Karpas-422 (cell line): ENCODE data around the gene OGFR. TPM values are rescaled to one million over a fixed set of nuclear protein-coding genes. Genes with fewer than 3 reads are reported as not detected.

ENCODE experiments used
- DNase-seq: peaks from one replicate; pipeline ENCODE4 v3.0.0-alpha.2; 2015
- H2AFZ ChIP-seq: fragments of 200-600 bp; sonication (generic); 2 replicates; pipeline ENCODE4 v1.6.1; 2014; ENCODE audit warnings: antibody characterized with exemption, low read length, mixed read lengths
- H3K27ac ChIP-seq: fragments of 200-600 bp; sonication (generic); 2 replicates; pipeline ENCODE4 v1.5.1; 2014; ENCODE audit warnings: mild to moderate bottlenecking, low read length, moderate library complexity
- H3K27me3 ChIP-seq: fragments of 200-600 bp; sonication (generic); 2 replicates; pipeline ENCODE4 v1.6.1; 2014; ENCODE audit warnings: low read length, mixed read lengths
- H3K36me3 ChIP-seq: fragments of 200-600 bp; sonication (generic); 2 replicates; pipeline ENCODE4 v1.6.1; 2014; ENCODE audit warnings: low read length, mixed read lengths; ENCODE audit not compliant: insufficient read depth
- H3K4me1 ChIP-seq: fragments of 200-600 bp; sonication (generic); 2 replicates; pipeline ENCODE4 v1.6.1; 2014; ENCODE audit warnings: mild to moderate bottlenecking, low read length, mixed read lengths
- H3K4me2 ChIP-seq: fragments of 200-600 bp; sonication (generic); 2 replicates; pipeline ENCODE4 v1.6.1; 2014; ENCODE audit warnings: low read length, low read depth, mild to moderate bottlenecking; ENCODE audit not compliant: poor library complexity, severe bottlenecking
- H3K4me3 ChIP-seq: fragments of 200-600 bp; sonication (generic); 2 replicates; pipeline ENCODE4 v1.5.1; 2014; ENCODE audit warnings: mild to moderate bottlenecking, antibody characterized with exemption, low read length, mixed read lengths
- H3K79me2 ChIP-seq: fragments of 200-600 bp; sonication (generic); 2 replicates; pipeline ENCODE4 v1.6.1; 2014; ENCODE audit warnings: mild to moderate bottlenecking, low read length, mixed read lengths
- H3K9ac ChIP-seq: fragments of 200-600 bp; sonication (generic); 2 replicates; pipeline ENCODE4 v1.6.0; 2014; ENCODE audit warnings: low read length
- H3K9me2 ChIP-seq: fragments of 200-600 bp; sonication (generic), shearing (Covaris generic); replicated peaks from 2 replicates; pipeline ENCODE4 v1.6.0; 2014; ENCODE audit warnings: mild to moderate bottlenecking, low read length, moderate library complexity; ENCODE audit not compliant: insufficient read depth
- H3K9me3 ChIP-seq: fragments of 300-700, 200-600 bp; sonication (generic); 2 replicates; pipeline ENCODE4 v1.6.1; 2014; ENCODE audit warnings: low read length, mixed read lengths
- H4K20me1 ChIP-seq: fragments of 200-600 bp; sonication (generic); 2 replicates; pipeline ENCODE4 v1.6.1; 2014; ENCODE audit warnings: mild to moderate bottlenecking, antibody characterized with exemption, low read length, low read depth; ENCODE audit not compliant: insufficient read depth
- total RNA-seq: library from RNA; depleted of rRNA; stranded (reverse); fragments of >200 nt; shearing (Covaris generic); gene quantifications from 2 replicates; pipeline ENCODE4 v1.2.3, GENCODE V29; 2014; ENCODE audit warnings: low replicate concordance

OGFR gene
- total RNA-seq, 1 experiment from 2014 or later = 23.8 TPM

GRCh38 chr20:62820208-62820961 lies 15.8 kb downstream of the OGFR start:
- Histone ChIP-seq H2AFZ (no peak overlapping the region), H3K9me2 (no peaks in the 10 kb centered on the region), H3K79me2 (no peaks in the 10 kb centered on the region), H3K4me1 (peaks cover 27% of the 10 kb centered on the region), H3K4me3 (no peak overlapping the region), H4K20me1 (peaks cover 5% of the 10 kb centered on the region; the same call in 1 of the 2 replicates), H3K9ac (no peak overlapping the region), H3K27ac (no peak overlapping the region), H3K36me3 (no peaks in the 10 kb centered on the region), H3K27me3 (no peaks in the 10 kb centered on the region), H3K4me2 (no peak overlapping the region), H3K9me3 (no peaks in the 10 kb centered on the region)
- DNase-seq = no peak

GRCh38 chr20:62820962-62821725 lies 16.5 kb downstream of the OGFR start:
- Histone ChIP-seq H3K27ac (no peak overlapping the region), H3K27me3 (no peaks in the 10 kb centered on the region), H3K9ac (no peak overlapping the region), H3K4me2 (no peak overlapping the region), H3K9me2 (no peaks in the 10 kb centered on the region), H3K79me2 (no peaks in the 10 kb centered on the region), H2AFZ (no peak overlapping the region), H3K9me3 (no peaks in the 10 kb centered on the region), H3K4me3 (no peak overlapping the region), H3K36me3 (no peaks in the 10 kb centered on the region), H4K20me1 (peaks cover 5% of the 10 kb centered on the region; the same call in 1 of the 2 replicates), H3K4me1 (peaks cover 34% of the 10 kb centered on the region)
- no peak for DNase-seq

- H3K4me3 ChIP-seq = no peak overlapping the region
- H2AFZ ChIP-seq = no peak overlapping the region
- no peak for DNase-seq
- no peaks in the 10 kb centered on the region for H3K9me2 ChIP-seq
- 0 out of 2 replicates have a peak, but pooled peaks cover 5% of the 10 kb centered on the region for H4K20me1 ChIP-seq
- no peak overlapping the region for H3K4me2 ChIP-seq
- peaks cover 40% of the 10 kb centered on the region for H3K4me1 ChIP-seq
- H3K79me2 ChIP-seq = no peaks in the 10 kb centered on the region
- no peaks in the 10 kb centered on the region for H3K27me3 ChIP-seq
- no peak overlapping the region for H3K27ac ChIP-seq
- H3K9ac ChIP-seq = no peak overlapping the region
- no peaks in the 10 kb centered on the region for H3K9me3 ChIP-seq
- H3K36me3 ChIP-seq = no peaks in the 10 kb centered on the region
Measured at GRCh38 chr20:62821726-62822210, 17.1 kb downstream of the OGFR start.

- H4K20me1 ChIP-seq = 0 out of 2 replicates have a peak, but pooled peaks cover 5% of the 10 kb centered on the region
- no peak overlapping the region for H2AFZ ChIP-seq
- H3K4me2 ChIP-seq = no peak overlapping the region
- no peak overlapping the region for H3K9ac ChIP-seq
- H3K4me1 ChIP-seq = peaks cover 46% of the 10 kb centered on the region
- no peaks in the 10 kb centered on the region for H3K9me3 ChIP-seq
- DNase-seq = no peak
- H3K27me3 ChIP-seq = no peaks in the 10 kb centered on the region
- no peak overlapping the region for H3K27ac ChIP-seq
- no peak overlapping the region for H3K4me3 ChIP-seq
- H3K36me3 ChIP-seq = no peaks in the 10 kb centered on the region
- no peaks in the 10 kb centered on the region for H3K79me2 ChIP-seq
- no peaks in the 10 kb centered on the region for H3K9me2 ChIP-seq
Measured at GRCh38 chr20:62822239-62822787, 17.7 kb downstream of the OGFR start.

- Histone ChIP-seq H3K4me2 (no peak overlapping the region), H3K9ac (0 out of 2 replicates have a peak overlapping the region, but pooled peaks have one; percentile 17)
Measured at GRCh38 chr20:62822788-62823651, 18.4 kb downstream of the OGFR start.

GRCh38 chr20:62823688-62824475 lies 19.2 kb downstream of the OGFR start:
- H3K27ac ChIP-seq = peak overlapping the region; percentile 58
- no peak overlapping the region for H2AFZ ChIP-seq
- H3K27me3 ChIP-seq = no peaks in the 10 kb centered on the region
- peak overlapping the region; percentile 29; the same call in 1 of the 2 replicates for H3K9ac ChIP-seq
- H3K9me3 ChIP-seq = no peaks in the 10 kb centered on the region
- DNase-seq = no peak
- peak overlapping the region; percentile 40 for H3K4me2 ChIP-seq
- H3K36me3 ChIP-seq = no peaks in the 10 kb centered on the region
- no peaks in the 10 kb centered on the region for H3K79me2 ChIP-seq
- 0 out of 2 replicates have a peak, but pooled peaks cover under 1% of the 10 kb centered on the region for H4K20me1 ChIP-seq
- no peaks in the 10 kb centered on the region for H3K9me2 ChIP-seq
- H3K4me3 ChIP-seq = no peak overlapping the region
- H3K4me1 ChIP-seq = peaks cover 53% of the 10 kb centered on the region

More at GRCh38 chr20:62822788-62823651, 18.4 kb downstream of the OGFR start:
- H3K4me3 ChIP-seq = no peak overlapping the region
- H4K20me1 ChIP-seq = 0 out of 2 replicates have a peak, but pooled peaks cover 5% of the 10 kb centered on the region
- H3K27ac ChIP-seq = peak overlapping the region; percentile 56
- no peak overlapping the region for H2AFZ ChIP-seq
- H3K36me3 ChIP-seq = no peaks in the 10 kb centered on the region
- peak; percentile 96 for DNase-seq
- no peaks in the 10 kb centered on the region for H3K9me3 ChIP-seq
- H3K4me1 ChIP-seq = peaks cover 53% of the 10 kb centered on the region
- no peaks in the 10 kb centered on the region for H3K79me2 ChIP-seq
- H3K27me3 ChIP-seq = no peaks in the 10 kb centered on the region
- no peaks in the 10 kb centered on the region for H3K9me2 ChIP-seq
